Activated CD4-positive, alpha-beta T cell treated with anti-CD3 and anti-CD28 coated beads for 48 hours (primary cell): ENCODE measurements around the gene SLC17A9.

Source experiments
- DNase-seq: peaks from one replicate; pipeline ENCODE4 v3.0.0-alpha.2; 2020

The SLC17A9 gene

DNA sequence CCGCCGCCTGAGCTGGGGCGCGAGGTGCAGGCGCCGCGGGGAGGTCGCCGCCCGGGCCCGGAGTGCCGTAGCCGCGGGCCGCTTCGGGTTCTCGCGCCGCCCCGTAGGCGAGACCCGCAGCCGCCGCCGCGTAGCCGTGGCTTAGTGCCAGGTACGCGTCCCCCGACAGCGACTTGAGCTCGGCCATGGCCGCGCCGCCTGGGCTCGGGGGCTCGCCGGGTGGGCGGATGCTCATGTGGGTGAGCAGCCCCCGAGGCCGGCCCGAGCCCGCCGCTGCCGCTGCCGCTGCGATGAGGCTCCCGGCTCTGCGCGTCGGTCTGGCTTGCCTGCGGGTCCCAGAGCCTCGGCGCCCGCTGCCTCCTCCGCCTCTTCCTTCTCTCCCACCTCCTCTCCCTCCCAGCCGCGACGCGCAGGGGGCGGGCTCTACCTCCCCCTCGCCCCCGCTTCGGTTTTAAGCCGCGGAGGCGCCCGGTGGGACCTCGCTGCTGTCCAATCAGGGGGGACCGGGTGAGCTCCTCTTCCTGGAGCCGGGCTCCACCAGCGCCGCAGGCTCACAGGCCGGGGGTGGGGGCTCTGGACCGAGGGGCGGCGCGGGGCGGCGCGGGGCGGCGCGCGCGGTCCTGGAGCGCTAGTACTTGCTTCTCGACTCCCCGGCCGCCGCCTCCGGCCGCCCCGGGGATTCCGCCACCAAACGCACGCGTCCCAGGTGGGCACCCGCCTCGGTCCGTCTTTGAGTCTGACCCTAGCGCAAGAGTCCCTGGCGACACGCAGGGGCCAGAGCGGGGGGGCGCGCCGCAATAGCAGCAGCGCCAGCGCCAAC lies 54.2 kb downstream of the SLC17A9 start, which contains the start of gene BHLHE23:
Gene BHLHE23 (minus strand): TSS at position 425 of the 820 bp plus-strand sequence. CDS start 190 bp downstream, at position 235.
- no peak for DNase-seq

DNA sequence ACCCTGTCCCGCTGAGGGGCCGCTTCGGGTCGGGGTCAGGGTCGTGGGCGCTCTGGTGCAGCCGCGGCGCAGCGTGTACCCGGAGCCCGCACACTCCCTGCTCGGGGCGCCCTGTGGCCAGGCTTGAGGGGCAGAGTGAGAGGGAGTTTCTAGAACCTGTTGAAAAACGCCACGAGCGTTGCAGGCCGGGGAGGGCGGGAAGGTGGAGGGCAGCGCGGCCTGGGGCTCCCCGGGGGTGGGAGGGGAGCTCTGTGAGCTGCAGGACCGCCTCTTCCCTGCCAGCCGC lies 54.8 kb downstream of the SLC17A9 start:
- no peak for DNase-seq

DNA sequence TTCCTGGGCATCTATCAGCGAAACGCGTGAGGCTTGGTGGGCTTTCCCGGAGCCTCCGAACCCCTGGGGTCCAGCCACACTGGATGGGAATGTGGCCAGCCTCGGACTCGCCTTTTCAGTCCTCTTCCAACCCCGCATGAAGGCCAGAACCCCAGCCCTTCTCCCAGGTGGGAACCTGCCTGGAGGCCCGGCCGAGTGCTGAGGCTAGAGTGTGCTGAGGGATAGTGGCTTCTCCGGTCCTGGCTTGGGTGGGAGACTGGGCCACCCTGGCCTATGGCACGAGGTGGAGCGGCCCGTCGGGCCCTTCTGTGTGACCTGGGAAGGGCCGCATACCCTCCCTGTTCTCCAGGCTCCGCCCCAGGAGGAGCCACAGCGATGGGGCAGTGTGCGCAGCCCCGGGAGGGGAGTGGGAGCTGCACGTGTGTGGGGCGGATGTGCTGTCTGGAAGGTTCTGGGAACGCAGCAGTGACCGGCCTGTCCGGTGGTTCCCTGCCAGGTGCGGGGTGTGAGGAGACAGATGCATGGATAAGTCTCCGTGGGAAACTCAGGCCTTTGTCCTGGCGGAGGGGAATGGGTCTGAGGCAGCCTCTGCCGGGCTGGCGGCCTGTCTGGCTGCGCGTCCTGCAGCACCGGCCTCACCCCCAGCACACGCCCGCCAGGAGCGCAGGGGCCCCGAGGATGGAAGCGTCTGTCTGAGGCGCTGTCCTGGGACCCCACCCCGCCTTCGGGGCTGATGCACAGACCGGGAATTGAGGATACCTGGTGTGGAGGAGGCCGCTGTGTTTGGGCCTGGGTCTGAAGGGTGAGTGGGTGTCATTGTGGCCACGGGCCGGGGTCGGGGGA lies 55.4 kb downstream of the SLC17A9 start:
- DNase-seq, result no peak

DNA sequence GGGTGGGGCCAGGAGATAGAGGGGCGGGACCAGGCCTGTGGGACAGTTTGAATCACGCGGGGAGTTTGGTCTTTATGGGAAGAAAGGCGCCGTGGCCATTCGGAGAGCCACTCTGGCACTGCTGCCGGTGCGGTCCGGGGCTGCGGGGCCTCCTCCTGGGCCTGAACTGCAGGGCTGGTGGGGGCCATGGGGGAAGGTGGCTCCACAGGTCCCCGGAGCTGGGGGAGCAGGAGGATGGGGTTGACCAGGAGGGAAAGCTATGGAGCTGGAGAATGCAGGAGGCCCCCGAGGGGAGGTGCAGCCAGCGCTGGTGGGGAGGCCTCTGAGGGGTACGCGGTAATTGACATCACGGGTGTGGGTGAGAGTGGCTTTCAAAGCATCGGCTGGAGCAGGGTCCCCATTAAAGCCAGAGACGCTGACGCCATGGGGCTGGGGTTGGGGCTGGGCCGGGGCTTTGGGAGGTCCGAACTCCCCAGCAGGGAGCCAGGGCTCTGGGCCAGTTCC lies 56.1 kb downstream of the SLC17A9 start:
- DNase-seq, result no peak

DNA sequence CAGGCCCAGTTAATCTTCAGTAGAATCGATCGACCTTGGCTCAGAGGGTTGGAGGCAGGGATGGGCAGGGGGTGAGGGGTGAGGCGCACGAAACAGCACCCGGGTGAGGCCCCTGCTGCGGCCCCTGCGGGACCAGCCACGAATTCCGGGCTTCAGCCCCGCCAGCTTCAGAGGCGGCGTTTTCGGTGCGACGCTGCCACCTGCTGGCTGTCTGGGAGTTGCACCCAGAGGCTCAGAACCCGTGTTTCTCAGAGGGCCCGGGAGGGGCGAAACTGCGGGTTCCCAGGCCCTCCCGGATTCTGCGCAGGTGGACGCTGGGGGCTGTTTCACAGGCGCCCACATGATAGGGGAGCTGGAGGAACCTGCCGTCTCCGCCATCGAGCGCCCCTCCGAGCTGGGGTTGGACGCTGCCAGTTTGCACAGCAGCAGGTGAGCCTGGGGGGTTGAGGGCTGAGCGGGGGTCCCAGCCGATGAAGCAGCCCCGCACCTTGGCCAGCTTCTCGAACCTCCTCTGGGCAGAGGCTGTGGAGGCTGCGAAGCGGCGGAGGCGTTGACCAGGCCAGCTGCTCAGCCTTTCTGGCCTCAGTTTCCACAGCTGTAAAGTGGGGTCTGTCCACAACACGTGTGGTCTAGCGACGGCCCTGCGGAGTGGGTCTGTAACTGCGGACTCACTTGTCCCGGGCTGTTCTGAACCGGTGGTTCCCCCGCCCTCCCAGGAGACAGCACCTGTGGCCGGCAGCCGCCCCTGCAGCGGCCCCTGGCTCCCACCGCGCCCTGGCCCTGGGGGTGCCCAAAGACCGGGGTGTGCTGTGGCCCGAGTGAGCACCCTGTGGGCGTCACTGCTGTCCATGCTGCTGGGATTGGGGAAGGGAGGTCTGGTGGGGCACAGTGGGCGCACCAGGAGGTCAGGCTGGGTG lies 56.8 kb downstream of the SLC17A9 start:
- DNase-seq, result peak; percentile 89

DNA sequence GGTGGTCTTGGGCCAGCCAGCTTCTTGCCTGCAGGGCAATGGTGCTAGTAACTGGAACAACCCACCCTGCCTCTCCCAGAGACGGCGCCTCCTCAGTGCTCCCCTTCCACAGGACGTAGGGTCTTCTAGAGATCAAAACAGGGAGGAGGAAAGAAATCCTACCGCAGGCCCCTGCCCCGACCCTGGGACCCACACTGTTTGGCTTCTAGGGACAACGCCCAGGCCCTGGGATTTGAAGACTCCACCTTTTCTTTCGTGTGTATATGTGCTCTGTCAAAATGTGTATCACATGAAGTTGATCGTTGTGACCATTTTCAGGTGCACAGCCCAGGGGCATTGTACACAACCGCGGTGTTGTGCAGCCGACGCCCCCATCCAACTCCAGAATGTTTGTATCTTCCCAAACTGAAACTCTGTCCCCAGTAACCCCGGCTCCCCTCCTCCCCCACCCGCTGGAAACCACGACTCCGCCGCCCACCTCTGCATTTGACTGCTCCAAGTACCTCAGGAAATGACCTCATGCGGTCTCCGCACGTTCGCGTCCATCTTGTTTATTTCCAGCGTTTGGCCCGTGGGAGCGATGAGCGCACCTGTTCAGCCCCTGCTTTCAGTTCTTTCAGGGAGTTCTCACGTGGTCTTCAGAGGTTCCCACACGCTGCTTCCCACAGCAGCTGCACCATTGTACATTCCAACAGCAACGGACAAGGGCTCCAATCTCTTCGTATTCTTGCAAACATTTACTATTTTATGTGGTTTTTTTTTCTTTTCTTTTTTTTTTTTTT lies 57.7 kb downstream of the SLC17A9 start:
- DNase-seq, result peak; percentile 83

DNA sequence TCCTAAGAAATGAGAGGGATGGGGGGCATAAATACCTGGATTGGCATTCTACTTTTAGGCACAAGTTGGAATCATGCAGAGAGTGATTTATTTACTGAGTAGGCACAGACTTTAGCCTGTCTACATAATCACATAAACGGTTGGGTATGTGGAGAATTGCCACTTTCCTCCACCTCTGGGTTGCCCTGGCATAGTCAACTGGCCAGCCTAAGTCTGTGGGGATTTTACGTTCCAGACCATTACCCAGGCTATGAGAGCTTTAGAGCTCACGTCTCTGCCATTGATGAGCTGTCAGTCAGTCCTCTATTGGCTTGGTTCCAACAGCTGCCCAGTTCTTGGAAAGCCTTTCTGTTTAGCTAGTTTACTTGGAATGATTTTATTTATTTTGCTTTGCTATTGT lies 59.3 kb downstream of the SLC17A9 start:
- DNase-seq, result no peak

DNA sequence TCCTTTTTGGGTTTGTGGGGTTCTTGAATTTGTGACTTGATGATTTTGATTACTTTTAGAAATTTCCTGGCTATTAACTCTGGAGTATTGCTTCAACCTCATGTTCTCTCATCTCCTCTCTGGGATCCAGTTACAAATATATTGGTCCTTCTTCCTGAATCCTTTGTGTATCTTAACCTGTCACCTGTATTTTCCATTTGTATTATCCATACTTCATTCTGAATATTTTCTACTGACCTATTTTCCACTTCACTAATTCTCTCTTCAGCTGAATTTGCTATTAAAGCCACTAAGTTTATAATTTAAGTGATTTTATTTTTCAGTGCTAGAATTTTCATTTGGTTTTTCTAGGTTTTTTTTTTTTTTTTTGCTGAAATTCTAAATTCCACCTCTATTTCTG lies 60.7 kb downstream of the SLC17A9 start:
- no peak for DNase-seq

DNA sequence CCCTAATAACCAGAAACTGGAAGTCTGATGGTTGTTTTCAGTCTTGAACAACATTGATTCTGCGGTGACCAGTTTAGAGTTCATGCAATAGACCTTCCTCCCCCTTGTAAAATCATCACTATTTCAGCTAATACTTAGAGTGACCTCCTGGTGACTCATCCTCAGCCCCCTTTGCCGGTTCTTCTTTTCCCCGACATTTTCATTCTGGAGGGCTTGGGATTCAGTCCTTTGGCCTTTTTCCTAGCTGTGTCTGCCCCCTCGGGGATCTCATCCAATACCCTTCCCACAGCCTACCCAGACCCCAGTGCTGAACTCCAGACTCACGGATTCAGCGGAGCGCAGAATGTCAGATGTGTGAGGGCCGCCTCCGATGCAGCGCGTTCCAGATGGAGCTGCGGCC lies 61.8 kb downstream of the SLC17A9 start:
- DNase-seq, result no peak

DNA sequence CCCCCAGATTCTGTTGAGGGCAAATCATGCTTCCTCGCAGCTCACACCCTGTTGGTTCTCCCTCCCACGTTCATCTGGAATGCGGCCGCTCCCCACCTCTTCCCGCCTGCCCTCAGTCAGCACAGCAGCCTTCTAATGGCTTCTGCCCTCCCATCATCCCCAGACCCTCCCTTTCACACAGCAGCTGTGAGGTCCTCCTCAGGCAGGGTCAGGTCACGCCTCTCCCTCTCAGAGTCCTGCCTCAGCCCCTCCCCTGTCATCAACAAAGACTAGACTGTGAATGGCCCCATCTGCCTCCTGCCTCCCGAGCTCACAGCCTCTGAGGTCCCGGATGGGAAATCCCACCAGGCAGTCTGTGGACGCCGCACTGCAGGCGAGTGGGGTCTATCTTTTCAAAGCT lies 62.2 kb downstream of the SLC17A9 start:
- no peak for DNase-seq

DNA sequence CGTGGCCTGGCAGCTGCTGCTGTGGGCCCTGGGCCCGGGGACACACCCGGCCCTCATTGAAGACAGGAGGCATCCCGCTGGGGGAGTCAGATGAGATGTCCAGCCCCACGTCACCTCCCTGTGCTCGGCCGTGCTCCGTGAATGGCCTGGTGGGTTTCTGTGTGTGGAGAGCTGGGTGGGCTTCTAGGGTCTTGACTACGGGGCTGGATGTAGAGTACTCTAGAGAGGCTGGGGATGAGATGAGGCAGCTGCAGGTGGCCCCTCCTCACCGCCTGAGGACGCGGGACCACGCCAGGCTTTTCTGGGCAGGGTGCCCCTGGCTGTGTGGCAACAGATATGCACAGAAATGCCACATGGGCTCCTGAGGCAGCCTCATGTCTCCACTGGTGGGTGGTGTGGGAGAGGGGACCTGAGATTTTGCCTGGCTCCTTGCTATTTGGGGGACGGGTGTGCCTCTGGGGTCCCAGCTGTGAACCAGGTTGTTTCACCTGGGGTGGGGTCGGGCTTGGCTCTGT lies 62.7 kb downstream of the SLC17A9 start:
- DNase-seq, result no peak

DNA sequence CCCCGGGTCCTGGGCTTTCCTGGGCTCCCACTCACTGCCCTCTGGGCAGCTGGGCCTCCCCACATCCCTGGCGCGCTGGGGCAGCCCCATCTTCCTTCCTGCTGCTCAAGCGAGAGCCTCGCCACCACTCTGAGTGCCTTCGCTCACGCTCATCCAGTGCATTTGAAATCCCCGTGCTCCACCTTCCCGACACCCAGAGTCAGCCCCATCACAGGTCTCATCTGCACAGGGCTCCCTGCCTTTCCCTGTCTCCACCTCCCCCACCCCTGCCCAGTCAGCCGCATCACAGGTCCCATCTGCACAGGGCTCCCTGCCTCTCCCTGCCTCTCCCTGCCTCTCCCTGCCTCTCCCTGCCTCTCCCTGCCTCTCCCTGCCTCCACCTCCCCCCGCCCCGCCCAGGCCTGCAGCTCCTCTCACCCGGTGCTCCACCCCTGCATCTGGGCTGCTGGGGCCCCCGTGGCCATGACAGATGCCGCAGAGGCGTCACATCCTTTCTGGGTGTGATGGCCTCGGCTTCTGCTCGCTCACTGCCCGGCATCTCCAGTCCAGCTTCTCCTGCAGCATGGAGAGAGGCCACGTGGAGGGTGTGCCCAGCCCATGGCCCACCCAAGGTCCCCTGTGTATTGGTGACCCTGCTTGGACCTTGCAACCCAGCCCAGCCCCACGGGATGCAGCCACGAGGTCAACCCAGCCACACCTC lies 63.3 kb downstream of the SLC17A9 start:
- no peak for DNase-seq

DNA sequence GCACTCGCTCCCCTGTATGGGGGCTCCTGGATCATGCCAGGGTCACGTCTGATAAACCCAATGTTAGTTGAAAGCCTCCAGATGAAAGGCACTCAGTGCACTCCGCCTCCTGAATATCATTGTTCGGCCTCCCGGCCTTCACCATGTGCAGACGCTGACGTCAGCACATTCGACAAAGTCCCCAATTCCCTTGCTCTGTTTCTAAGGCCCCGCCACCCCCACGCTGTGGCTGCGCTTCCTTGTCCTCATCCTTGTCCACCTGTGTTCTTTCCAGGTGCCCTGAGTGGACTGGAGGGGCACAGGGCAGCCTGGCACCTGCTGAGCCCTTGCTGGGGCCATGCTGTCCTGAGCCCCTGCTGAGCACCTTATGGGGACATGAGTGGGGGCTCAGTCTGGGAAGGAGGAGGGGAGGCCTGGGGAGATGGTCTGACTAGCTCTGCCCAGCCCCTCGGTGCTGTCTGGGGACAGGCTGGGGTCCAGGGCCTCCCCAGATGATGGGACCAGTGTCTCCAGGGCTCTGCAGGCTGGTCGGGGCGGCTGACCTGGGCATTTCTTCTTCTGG lies 64.1 kb downstream of the SLC17A9 start:
- DNase-seq, result no peak

DNA sequence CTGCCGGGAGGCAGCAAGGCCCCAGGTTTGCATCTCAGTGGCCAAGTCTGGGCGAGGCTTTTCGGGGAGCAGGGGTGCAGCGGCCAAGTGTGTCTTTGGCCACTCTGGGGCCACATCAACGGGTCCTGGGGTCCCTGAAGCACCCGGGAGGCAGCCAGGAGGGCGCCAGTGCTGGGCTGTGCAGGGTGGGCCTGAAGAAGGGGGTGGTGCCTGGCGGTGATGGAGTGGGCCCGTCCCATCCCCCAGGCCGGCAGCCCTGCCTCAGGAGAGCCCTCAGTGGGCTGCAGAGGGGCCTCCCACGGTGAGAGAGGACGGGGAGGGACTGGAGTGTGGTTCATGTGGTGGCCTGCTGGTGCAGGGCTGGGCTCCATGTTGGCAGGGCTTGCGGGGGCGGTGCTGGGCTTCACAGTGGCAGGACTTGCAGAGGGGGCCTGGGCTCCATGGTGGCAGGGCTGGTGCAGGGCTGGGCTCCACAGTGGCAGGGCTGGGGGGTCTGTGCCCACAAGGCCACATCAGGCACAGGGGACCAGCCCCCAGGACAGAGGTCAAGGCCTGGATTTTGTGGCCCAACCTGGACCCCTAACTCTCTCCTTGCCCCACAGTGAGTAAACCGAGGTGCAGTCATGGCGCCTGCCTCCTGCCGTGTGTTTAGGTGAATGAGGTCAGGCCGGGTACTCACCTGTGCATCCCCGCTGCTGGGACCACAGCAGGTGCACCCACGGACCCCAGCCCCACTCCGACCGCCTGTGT lies 64.7 kb downstream of the SLC17A9 start:
- DNase-seq, result no peak

DNA sequence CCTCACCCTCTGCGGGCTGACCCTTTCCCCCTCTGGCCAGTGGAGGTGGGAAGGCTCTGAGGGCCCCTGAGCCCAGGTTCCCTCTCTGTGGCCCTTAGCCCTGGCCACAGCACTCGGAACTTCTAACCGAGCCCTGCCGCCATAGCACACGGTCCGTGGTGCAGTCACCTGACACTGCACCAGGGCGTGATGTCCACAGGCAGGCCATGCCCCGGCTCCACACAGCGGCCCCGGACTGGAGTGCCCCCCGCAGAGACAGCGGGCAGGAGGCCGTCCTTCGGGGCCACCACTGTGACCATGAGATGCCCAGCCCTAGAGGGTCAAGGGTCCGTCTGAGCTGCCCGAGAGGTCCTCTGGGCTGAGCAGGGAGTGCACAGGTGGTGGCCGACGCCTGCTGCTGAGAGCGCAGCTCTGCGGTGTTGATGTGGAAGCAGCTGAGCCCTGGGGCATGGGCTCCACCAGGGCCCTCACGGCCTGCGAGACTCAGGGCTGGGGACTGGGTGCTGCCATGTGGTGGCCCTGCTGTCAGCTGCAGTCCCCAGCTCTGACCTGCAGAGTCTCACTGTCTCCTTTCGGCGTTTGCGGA lies 65.4 kb downstream of the SLC17A9 start:
- no peak for DNase-seq
